GM18499 (cell line): Measurements from ENCODE around the gene NUDT4.
"Not testable (repeated sequence)": the region's sequence is repeated elsewhere in the genome, so short reads cannot be mapped to it uniquely, and the experiment has no call there.

Source experiments
- ATAC-seq: cut with Tn5 transposase; IDR thresholded peaks from one replicate; pipeline ENCODE4 v1.9.1; 2021; ENCODE audit warnings: moderate number of reproducible peaks; ENCODE audit not compliant: insufficient read depth, unreplicated experiment

NUDT4 gene

DNA sequence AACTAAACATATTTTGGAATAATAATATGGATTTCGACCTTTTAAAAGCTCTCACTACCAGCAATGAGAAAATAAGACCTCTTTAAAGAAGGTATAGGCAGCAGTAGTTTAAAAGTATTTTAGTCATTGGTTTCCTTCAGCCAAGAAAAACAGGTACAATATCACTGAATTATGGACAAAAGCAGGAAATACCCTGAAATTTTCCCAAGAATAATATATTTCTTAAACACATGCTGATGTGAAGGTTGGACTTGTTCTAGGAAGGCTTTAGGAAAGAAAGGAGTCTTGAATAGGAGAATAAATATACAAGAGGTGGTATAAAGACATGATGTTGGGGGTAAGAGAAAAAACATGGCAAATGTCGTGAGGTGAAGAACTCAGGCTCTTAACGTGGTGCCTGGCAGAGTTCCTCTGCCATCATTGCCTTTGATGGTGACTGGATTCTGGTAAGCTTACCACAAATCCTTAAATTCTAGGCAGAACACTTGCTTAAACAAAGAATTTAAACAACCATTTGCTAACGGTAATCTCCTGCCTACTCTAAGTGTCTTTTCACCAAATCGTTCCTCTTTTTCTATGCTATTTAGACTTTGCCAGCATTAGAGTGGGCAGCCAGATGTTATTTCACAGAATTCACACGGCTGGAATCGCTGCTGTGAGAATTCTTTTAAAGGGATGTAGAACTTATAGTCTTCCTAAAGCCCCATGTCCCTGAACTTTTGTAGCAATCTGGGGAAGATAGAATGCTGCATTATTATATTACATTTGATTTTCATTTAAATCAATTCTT is 11.9 kb upstream of the NUDT4 start:
- no peak for ATAC-seq

DNA sequence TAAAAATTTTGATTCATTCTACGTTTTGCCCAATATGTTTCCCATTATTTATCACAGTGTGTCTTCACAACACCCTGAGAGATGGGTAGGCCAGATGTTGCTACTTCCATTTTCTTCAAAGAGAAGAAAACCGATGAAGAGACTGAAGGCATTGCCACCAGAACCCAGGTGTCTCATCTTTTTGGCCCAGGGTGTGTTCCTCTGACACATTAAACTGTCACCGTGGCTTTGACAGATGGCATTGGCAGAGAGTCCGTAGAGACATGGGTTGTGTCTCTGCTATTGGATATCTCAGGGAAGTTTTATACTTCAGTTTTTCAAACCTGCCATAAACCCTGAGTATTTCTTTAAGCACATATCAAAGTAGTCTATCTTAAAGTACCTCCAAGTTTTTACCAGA is 11.3 kb upstream of the NUDT4 start:
- no peak for ATAC-seq

DNA sequence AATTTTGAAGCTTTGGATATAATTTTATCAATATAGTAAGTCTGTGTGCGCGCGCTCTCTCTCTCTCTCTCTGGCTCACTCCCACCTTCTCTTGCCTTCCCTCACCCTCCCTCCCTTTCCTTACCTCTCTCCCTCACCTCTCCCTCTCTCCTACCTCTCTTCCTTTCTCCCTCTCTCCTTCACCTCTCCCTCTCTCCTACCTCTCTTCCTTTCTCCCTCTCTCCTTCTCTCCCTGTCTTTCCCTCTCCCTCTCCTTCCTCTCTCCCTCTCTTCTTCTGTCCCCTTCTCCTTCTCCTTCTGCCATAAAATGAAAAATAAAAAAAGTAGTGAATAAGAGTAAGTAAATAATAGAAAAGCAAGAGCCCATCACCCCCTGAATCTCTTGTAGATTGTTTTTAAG is 9.0 kb upstream of the NUDT4 start:
- no peak for ATAC-seq

DNA sequence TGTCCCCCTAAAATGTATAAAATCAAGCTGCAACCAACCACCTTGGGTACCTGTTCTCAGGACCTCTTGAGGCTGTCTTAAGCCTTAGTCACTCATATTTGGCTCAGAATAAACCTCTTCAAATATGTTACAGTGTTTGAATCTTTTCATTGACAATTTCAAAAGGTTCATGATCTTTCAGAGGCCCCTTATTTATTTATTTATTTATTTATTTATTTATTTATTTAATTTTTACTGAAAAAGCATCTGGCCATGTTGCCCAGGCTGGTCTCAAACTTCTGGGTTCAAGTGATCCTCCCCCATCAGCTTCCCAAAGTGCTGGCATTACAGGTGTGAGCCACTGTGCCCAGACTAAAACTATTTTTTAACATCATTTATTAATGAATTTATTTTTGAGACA is 8.2 kb upstream of the NUDT4 start:
- no peak for ATAC-seq

DNA sequence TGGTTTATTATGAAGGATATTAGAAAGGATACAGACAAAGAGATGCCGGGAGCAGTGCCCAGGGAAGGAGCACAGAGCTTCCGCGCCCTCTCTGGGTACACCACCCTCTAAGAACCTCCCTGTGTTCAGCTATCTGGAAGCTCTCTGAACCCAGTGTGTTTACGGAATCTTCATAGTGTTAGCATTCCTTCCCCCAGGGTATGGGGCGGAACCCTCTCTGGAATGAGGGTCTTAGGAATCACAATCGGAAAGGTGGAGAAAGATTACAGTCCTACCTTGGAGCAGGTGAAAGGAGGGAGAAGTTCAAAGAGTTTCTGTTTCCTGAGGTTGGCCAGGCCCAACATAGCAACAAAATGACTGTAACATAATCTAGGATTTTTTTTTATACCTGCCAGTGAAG is 6.8 kb upstream of the NUDT4 start:
- ATAC-seq, result no peak

DNA sequence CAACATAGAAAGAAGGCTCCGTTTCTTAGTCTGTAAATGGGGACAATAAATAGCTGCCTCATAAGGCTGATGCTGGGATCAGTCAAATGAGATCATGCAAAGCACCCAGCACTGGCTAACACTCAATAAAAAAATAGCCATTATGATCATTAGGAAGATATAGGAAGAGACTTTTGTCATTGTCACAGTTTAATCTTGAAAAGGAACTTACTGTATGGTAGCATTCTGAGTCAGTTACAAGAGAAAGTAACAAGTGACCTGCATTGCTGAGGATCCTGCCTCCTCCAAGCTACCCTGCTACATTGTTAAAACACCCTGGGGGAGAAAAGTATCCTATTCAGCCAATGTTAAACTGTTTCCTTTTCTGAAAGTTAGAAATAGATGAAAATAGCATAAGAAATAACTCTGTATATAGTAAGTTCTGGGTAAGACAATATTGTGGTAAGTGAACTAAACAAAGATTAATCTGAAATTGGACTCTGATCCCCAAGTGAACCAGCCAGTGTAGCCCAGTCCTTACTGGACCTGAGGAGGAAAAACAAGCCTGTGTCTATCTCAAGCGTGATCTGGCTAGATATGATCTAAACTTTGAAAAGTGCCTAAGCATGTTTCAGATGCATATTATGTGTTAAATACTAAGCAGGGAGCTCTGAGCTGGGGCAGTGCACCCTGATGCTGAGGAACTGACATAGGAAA is 3.6 kb upstream of the NUDT4 start:
- ATAC-seq, result no peak

DNA sequence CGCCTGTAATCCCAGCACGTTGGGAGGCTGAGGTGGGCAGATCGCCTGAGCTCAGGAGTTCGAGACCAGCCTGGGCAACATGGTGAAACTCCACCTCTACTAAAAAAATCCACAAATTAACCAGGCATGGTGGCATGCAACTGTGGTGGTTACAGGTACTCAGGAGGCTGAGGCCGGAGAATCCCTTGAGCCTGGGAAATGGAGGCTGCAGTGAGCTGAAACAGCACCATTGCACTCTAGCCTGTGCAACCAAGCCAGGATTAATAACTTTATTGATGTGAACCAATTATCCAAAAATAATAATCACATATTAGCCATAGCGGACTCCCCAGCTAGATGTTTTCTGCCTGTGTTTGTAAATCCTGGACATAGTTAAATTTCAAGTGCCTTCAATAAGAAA is 1.8 kb upstream of the NUDT4 start:
- ATAC-seq, result no peak

DNA sequence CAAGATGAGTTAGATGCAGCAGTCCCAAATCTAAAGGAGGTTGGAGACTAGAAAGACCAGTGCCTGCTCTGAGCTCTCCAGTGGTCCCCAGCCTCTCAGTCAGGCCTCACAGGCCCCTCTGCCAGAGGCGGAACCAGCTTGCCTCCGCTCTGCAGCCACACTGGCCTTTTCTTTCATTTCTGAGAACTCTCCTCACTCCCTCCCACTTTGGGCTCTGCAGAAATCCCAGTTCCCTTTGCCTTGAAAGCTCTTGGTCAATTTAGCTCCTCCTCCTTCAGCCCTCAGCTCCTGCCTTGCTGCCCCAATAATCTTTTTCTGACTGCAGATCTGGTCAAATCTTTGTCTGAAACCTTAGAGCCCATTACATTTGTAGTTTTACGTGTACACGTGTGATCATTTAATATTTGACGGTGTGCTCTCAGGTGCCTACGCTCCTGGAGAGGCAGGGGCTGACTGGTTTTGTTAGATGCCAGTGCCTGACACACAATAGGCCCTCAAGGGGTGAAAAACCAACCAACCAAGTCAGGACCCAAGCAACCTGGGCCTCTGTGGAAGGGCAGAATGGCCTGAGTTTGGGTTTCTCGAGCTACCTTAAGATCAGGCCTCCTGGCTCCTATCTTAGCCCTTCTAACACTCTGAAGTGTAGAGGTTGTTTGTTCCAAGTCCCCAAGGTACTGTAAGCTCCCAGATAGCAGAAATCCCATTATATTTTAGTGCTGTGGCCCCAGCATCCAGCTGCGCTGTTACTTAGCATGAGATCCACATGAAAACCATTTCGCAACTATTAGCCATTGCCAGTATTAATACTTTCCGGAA is 1.1 kb upstream of the NUDT4 start:
- ATAC-seq, result no peak

DNA sequence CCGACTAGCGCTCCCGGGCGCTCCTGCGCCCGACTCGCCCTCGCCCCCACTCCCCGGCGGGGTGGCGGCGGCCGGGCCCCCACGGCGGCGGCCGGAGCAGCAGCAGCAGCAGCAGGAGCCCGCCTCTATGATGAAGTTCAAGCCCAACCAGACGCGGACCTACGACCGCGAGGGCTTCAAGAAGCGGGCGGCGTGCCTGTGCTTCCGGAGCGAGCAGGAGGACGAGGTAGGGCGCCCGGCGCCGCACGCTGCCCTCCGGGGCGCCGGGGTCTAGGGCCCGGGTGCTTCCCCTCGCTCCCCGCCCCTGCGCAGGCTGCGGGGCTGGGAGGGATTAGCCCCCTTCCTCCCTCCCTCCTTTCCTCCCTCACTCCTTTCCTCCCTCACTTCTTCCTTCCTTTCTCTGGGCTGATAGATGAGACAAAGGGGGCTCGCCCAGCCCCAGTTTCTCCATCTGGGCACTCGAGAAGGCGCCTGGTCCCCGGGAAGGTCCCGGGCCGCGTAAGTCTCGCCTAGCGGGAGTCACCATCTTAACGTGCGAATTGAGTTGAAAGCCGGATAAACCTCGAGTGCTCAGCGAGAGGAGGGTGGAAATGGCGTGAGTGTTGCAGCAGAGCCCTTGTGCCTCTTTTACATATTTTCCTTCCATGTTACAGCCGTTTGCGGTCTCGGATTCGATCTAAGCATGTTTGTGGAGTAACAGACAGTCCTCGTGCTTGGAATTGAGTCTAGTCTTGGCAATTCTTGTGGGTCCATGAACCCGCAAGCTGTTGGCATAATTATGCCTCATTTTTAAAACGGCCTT is 672 bp downstream of the NUDT4 start:
- peak; percentile 7 for ATAC-seq

DNA sequence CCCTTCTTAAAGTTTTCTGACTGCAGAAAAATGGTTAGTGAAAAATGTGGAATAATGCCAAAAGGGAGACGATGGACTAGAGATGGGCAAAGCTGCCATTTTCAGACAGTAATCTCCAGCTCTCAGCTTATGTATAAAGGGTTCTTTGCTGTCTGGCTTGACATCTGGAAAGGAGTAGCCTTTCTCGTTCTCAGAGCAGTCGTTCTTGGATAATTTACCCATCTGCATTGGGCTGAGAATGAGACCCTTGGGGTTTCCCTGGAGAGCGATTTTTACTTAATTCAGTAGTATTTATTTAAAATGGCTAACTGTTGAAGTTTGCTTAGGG is 1.2 kb downstream of the NUDT4 start:
- no peak for ATAC-seq

DNA sequence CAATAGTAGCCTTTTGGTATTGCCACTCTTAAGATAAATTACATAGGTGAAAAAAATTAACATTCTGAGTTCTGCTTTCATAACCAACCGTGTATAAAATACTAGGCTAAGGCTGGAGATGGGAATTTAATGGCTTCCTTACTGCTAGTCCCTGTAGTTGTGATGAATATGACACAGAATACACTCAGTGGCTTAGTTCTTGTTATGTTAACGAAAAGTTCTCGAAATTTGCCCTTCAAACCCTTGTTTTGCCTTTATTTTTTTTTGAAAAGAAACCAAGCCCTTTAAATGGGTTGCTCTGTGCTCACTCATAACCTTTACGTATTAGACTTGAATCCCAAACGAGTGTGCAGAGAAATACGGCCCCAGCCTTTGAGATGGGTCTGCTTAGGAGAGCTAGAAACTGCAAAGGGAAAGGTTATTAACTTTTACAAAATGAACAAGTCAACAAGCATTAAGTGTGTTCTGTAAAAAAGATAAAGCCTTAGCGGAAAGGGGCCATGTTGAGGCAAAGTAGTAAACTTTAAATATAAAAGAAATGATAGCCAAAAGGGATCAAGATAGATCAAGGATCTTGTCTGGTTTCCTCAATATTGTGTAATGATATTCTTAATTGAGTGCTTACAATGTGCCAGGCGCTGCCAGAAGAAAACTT is 1.7 kb downstream of the NUDT4 start:
- ATAC-seq, result no peak

DNA sequence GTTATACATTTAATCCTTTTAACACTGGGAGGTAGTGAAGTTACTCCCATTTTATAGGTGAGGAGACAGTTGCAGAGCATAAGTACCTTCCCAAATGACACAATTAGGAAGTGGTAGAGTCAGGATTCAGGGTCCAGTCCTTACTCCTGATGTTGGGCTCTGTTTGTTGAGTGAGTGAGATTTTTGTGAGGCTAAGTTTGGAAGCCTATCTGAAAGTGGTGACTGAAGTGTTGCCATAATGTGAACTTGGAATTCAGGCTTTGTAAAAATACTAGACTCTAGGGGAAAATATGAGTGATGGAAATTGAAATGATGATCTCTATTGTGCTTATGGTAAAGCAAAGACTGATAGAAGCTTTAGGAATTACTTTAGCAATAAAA is 2.2 kb downstream of the NUDT4 start:
- ATAC-seq, result no peak

DNA sequence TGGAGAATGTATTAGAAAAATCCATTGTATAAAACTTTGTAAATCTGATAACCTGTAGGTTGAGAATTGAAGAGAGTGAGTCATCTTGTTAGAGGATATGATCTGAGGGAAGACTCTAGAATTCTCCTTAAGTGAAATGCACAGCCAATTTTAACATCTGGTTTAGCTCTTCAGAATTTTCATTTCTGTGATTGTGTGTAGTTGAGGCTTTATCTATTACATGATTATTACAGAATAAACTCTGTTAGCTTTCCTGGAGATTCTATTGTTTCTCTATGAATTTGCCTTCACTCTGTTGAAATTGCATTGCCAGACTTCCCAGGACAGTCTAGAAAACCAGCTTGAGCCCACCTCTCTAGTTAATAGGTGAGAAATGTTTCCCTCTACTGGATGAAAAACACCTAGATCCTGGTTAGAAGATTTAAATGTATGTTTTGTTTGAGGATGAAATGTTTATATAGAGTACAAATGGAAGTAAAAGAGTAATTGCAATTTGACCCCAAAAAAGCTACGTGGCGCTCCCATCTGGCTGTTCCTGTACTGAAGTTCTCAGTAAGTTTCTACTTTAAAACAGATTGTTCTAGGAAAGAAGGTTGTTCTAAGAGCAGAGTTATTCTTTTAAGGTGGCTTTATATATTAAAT is 2.9 kb downstream of the NUDT4 start:
- ATAC-seq, result no peak

DNA sequence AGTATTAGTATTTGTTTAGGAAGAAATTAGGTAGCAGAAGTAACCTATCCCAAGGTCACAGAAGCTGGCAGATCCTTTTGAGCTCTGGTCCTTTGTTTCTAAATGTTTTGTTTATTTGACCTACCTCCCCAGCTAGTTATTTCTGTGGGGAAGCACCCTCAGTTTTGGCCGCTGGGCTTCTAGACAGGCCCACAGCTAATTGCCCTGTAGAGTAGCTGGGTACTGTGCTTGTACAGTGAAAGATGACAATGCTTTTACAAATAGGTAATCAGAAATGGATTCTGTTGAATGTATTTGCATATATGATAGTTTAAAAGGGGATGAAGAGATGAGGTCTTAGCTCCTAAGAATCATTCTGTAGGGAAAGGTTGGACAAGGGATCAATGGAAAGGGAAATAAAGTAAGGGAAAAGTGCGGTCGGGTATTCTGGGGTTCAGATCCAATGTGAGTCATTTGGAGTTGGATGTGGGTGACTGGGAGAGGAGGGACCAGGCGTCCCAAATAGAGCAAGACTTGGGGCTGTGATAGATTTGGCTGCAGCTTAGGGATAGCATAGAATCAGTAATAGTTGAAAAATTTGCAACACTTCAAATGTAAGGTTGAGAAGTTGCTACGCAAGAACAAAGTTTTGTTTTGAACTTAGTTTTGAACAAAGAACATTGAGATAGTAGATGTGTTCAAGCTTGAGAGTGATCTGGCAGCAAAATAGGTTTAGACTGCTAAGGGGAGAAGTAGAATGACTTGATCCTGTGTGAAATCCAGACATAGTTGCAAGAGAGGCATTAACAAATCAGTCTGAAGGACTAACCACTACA is 3.6 kb downstream of the NUDT4 start:
- no peak for ATAC-seq

DNA sequence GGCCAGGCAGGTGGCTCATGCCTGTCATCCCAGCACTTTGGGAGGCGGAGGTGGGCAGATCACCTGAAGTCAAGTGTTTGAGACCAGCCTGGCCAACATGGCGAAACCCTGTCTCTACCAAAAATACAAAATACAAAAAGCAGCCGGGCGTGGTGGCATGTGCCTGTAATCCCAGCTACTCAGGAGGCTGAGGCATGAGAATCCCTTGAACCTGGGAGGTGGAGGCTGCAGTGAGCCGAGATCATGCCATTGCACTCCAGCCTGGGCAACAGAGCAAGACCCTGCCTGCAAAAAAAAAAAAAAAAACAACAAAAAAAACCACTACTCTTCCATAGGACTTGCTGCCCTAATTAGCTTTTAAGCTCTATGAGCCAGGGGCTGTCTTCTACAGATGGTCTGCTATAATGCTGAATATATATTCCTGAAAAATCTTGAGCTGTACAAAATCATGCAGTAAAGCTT is 4.3 kb downstream of the NUDT4 start:
- not testable (repeated sequence) for ATAC-seq

DNA sequence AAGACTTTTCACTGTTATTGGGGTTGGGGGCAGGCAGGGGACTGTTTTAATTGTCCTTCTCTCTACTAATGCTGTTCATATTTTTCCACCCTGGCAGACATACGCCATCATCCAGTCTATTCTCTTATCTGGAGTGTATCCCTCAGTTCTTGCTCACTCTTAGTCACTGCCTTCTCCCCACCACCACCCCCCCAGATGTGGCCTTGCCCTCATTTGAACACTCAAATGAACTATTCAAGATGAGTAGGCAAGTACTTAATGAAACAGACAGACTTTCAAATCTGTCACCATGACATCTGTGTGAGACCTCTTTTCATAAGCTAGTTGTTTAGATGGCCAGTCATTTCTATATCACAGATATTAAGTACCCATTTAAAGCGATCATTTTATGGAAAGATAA is 10.1 kb downstream of the NUDT4 start:
- ATAC-seq, result no peak

DNA sequence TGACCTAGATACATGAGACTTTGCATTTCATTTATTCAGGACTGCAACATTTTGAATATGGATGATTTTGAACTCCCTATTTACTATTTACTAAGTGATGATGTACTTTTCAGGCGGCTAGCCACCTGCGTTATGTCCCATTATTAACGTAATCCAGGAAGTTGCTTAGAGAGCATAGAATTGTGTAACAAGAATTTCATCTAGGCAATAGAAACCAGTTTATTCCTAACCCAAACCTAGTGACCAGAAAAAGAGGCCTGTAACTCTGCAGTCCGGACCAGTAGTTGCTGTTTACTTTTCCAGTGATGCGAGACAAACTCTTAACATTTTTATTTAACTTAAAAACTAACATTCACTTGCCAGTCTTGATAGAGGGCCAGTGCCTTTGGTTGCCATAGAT is 12.3 kb downstream of the NUDT4 start:
- no peak for ATAC-seq

DNA sequence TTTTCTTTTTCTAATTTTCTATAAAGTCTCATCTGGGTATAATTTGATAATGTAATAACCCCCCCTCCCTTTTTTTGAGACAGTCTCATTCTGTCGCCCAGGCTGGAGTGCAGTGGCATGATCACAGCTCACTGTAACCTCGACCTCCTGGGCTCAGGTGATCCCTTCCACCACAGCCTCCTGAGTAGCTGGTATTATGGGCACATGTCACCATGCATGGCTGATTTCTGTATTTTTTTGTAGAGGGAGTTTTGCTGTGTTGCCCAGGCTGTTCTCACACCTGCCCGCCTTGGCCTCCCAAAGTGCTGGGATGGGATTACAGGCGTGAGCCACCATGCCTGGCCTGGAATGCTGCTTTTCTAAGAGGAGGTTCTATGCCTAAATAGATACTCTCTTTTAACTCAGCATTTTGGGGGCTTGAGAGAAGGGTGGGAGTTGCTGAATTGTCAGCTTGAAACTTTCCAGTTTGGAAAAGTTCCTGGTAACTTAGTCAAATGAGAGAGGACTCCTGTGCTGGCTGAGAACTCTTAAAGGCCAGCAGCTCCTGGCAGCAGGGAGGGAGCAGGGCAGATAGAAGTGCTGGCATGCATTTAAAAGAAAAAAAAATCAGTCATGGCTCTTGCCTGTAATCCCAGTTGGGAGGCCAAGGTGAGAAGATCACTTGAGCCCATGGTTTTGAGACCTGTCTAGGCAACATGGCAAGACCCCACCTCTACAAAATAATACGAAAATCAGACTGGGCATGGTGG is 13.0 kb downstream of the NUDT4 start:
- ATAC-seq, result no peak
